BJ (cell line): ENCODE measurements around the gene ODAPH. TPM values are rescaled to one million over a fixed set of nuclear protein-coding genes. Genes with fewer than 3 reads are reported as not detected.
"Not testable (repeated sequence)": the region's sequence is repeated elsewhere in the genome, so short reads cannot be mapped to it uniquely, and the experiment has no call there.

Experiments
- CTCF ChIA-PET: fragments of 350-600 bp; formaldehyde crosslinking; extraction: SDS; loops from one replicate; lab custom pipeline; 2021; ENCODE audit warnings: antibody characterized with exemption, inconsistent platforms; lab: Yijun Ruan, JAX
- POLR2A ChIA-PET: fragments of 300-600 bp; sonication (Branson Sonifier 250); formaldehyde crosslinking; extraction: SDS; loops from one replicate; lab custom pipeline; 2021; ENCODE audit warnings: antibody characterized with exemption; lab: Charles Lee
- DNase-seq: peaks from one replicate; pipeline ENCODE4 v3.0.0-alpha.2; 2011; ENCODE audit warnings: low read depth
- H3K27me3 ChIP-seq: 2 replicates; pipeline ENCODE4 v1.6.0; 2011; ENCODE audit warnings: low read length; ENCODE audit not compliant: control insufficient read depth, insufficient read depth
- H3K36me3 ChIP-seq: 2 replicates; pipeline ENCODE4 v1.5.1; 2011; ENCODE audit warnings: low read length; ENCODE audit not compliant: control insufficient read depth, insufficient read depth
- H3K4me3 ChIP-seq: 2 replicates; pipeline ENCODE4 v1.5.1; 2011; ENCODE audit warnings: low read depth, mild to moderate bottlenecking, control low read depth, low read length
- polyA plus RNA-seq: library from polyadenylated mRNA; depleted of rRNA; stranded (reverse); fragments of >200 nt; gene quantifications from 2 replicates; pipeline ENCODE4 v1.2.3, GENCODE V29; 2011
- TF ChIP-seq, protein P1 (sequence below): IDR thresholded peaks from 2 replicates; pipeline ENCODE4 v1.5.1; 2011; ENCODE audit warnings: low read depth, mild to moderate bottlenecking, control low read depth, inconsistent platforms, low read length, moderate library complexity; ENCODE audit not compliant: insufficient read depth

ODAPH gene
- polyA plus RNA-seq, 1 experiment, result not detected

DNA sequence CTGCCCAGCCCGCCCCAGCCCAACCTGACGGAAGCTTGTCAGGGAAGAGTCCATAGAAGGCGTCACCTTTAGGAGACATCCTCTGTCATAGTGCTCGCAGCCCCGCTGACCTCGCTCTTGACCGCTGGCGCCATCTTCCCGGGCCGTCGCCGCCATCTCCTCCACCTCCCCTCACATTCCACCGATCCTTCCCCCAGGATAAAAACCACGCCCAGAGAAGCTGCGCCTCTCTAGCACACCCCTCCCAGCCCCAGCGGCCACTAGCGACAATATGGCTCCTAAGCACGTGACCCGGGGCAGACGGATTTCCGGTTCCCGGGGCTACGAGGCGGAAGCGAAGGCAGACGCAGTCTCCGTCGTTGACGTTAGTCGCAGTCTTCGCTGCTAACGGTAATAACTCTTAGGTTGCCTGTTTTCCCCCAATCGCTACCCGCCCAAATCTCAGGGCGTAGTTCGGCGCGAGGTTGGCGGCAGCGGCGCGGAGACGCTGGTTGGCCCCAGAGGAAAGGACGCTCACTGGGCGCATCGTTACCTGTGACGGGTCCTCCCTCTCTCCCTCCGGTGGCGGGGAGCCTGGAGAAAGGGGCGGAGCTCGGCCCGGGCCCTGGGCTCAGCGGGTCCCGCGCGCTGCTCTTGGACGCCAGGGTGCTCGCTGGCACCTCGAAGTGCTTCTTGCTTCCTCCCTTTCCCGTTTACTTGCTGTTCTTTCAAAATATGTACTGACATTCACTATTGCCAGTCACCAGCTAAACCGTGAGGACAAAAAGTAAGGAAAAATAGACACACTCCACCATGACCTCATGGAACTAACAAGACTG lies 41.5 kb upstream of the ODAPH start, which contains the start of the genes RCHY1 and THAP6:
RCHY1 (minus strand) TSS at position 273 of the 818 bp plus-strand sequence; CDS start at position 156, 117 bp downstream.
THAP6 (plus strand) TSS at position 343 of the 818 bp plus-strand sequence. CDS start 980 bp downstream, outside the sequence.
- ChIA-PET CTCF (interaction anchor here (0.7 to 1.6 kb wide), 5 partner anchors 15 to 334 kb away, joined by 3 to 4 read pairs (median 3); no protein-coding TSS in a partner anchor), POLR2A (interaction anchor here (0.5 to 0.7 kb wide), 3 partner anchors 19 to 826 kb away, joined by 3 to 4 read pairs (median 3); partner anchors contain the start of gene USO1)
- peak within 1 kb of the TSS; percentile 70 for H3K4me3 ChIP-seq
- H3K36me3 ChIP-seq, result peaks cover 1% of the 10 kb centered on the region; the same call in 1 of the 2 replicates
- no peaks in the 10 kb centered on the region for H3K27me3 ChIP-seq
- peak; percentile 76 for DNase-seq
- TF ChIP-seq, protein P1, sequence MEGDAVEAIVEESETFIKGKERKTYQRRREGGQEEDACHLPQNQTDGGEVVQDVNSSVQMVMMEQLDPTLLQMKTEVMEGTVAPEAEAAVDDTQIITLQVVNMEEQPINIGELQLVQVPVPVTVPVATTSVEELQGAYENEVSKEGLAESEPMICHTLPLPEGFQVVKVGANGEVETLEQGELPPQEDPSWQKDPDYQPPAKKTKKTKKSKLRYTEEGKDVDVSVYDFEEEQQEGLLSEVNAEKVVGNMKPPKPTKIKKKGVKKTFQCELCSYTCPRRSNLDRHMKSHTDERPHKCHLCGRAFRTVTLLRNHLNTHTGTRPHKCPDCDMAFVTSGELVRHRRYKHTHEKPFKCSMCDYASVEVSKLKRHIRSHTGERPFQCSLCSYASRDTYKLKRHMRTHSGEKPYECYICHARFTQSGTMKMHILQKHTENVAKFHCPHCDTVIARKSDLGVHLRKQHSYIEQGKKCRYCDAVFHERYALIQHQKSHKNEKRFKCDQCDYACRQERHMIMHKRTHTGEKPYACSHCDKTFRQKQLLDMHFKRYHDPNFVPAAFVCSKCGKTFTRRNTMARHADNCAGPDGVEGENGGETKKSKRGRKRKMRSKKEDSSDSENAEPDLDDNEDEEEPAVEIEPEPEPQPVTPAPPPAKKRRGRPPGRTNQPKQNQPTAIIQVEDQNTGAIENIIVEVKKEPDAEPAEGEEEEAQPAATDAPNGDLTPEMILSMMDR, result no peak

DNA sequence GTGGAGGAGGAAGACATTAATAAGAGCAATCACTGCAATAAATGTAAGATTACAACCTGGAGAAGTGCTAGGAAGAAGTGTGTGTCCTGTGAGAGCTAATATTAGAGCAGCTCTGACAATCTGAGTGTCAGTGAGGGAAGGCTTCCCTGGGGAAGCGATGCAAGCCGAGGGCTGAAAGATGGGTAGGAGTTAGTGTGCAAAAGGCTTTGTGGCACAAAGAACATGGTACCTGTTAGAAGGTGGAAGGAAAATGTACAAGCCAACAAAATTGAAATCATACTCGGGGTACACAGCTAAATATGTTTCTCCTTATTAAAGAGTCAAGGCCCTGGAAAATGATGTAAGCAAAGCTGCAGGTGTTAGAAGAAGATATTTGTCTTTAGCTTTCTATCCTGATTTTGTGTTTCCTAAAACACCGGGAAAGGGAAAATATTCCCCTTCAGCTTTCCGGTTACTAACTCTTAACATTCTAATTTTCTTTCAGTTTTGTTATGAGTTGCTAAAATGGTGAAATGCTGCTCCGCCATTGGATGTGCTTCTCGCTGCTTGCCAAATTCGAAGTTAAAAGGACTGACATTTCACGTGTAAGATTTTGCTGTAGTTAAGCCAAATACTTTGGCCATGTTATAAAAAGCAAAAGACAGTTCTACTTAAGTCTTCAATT lies 40.8 kb upstream of the ODAPH start:
- ChIA-PET POLR2A (interaction anchor here (0.6 kb wide), 1 partner anchor 825 kb away, joined by 3 read pairs; no protein-coding TSS in a partner anchor), CTCF (interaction anchor here (0.7 to 1.6 kb wide), 4 partner anchors 16 to 333 kb away, joined by 3 to 4 read pairs (median 3); no protein-coding TSS in a partner anchor)
- Histone ChIP-seq H3K36me3 (peaks cover 1% of the 10 kb centered on the region; the same call in 1 of the 2 replicates), H3K4me3 (peak overlapping the region; percentile 70), H3K27me3 (no peaks in the 10 kb centered on the region)
- TF ChIP-seq, protein P1, result no peak
- DNase-seq, result no peak

DNA sequence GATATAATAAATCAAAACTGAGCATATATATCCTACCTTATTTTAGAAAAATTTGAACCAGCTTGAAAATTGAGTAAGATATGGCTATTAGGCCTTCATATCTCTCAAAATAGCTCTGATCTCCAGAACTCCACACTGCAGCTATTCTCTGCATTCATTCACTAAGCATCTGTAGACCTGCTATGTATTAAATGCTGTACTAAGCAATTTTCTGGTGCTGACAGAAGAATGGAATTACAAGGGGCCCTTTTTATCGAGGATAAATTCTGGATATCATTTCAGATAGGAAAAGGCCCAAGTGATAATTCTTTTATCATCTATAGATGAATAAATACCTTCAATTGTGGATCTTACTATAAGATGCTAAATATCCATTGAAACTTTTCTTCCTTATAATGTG lies 39.7 kb upstream of the ODAPH start:
- ChIA-PET CTCF (interaction anchor here (0.6 kb wide), 1 partner anchor 14 kb away, joined by 5 read pairs; no protein-coding TSS in a partner anchor), POLR2A (no interaction called here)
- no peaks in the 10 kb centered on the region for H3K27me3 ChIP-seq
- no peak for DNase-seq
- H3K4me3 ChIP-seq, result no peak overlapping the region
- TF ChIP-seq, protein P1, result no peak
- H3K36me3 ChIP-seq, result peaks cover 1% of the 10 kb centered on the region; the same call in 1 of the 2 replicates

DNA sequence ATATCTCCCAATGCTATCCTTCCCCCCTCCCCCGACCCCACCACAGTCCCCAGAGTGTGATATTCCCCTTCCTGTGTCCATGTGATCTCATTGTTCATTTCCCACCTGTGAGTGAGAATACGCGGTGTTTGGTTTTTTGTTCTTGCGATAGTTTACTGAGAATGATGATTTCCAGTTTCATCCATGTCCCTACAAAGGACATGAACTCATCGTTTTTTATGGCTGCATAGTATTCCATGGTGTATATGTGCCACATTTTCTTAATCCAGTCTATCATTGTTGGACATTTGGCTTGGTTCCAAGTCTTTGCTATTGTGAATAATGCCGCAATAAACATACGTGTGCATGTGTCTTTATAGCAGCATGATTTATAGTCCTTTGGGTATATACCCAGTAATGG lies 36.4 kb upstream of the ODAPH start:
- POLR2A ChIA-PET, CTCF ChIA-PET, H3K4me3 ChIP-seq, H3K27me3 ChIP-seq, DNase-seq, H3K36me3 ChIP-seq: not testable (repeated sequence)

DNA sequence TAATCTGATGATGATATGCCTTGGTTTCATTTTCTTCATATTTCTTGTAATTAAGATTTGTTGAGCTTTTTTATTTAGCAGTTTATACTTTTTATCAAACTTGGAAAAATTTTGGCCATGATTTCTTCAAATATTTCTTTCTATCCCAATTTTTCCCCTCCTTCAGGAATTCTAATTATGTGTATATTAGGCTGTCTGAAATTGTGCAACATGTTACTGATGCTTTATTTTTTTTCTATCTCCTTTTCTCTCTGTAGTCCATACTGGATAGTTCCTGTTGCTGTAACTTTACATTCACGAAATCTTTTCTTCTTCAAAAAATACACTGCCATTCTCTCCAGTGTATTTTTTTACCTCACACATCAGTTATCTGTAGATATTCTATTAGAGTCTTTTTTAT lies 30.8 kb upstream of the ODAPH start:
- ChIA-PET CTCF (interaction anchor here (0.7 kb wide), 1 partner anchor 1959 kb away, joined by 5 read pairs; no protein-coding TSS in a partner anchor), POLR2A (no interaction called here)
- H3K27me3 ChIP-seq, result no peaks in the 10 kb centered on the region
- H3K4me3 ChIP-seq, result no peak overlapping the region
- DNase-seq, result no peak
- H3K36me3 ChIP-seq, result peaks cover 1% of the 10 kb centered on the region
- TF ChIP-seq, protein P1, result no peak
